ENCODE results near the gene NRXN3. TPM values are rescaled to one million over a fixed set of nuclear protein-coding genes. Genes with fewer than 3 reads are reported as not detected.

Gene NRXN3
- total and polyA plus RNA-seq, 2 donors (not counting 1 experiment from before 2014, with no cell fraction given), result 0.83 to 34.6 TPM

- Histone ChIP-seq H3K27me3 (ENCODE audit: control insufficient read depth, insufficient read depth, low read length) (no peaks in the 10 kb centered on the region), H3K9me3 (ENCODE audit: control insufficient read depth, insufficient read depth, low read depth, low read length) (no peaks in the 10 kb centered on the region), H3K9ac (ENCODE audit: insufficient read depth, low read length) (no peak overlapping the region), H2AFZ (ENCODE audit: low read length) (no peak overlapping the region), H3K4me2 (ENCODE audit: extremely low read depth, insufficient read depth, low read length) (no peak overlapping the region), H3K4me3 (replicated peaks in 1 of 4; ENCODE audit: control extremely low read depth in 1 of 4, insufficient read depth in 1 of 4, low read depth in 3 of 4, low read length in 4 of 4) (no peak overlapping the region), H3K36me3 (ENCODE audit: control insufficient read depth, insufficient read depth, low read length) (no peaks in the 10 kb centered on the region), H4K20me1 (ENCODE audit: control insufficient read depth, extremely low read depth, insufficient read depth, low read length) (no peaks in the 10 kb centered on the region), H3K27ac (ENCODE audit: insufficient read depth, low read length) (no peak overlapping the region), H3K79me2 (ENCODE audit: control insufficient read depth, insufficient read depth, low read length) (no peaks in the 10 kb centered on the region), H3K4me1 (ENCODE audit: control insufficient read depth, extremely low read depth, insufficient read depth, low read length) (no peaks in the 10 kb centered on the region)
- no peak for DNase-seq (ENCODE audit: low read depth in 2 of 2)
- TF ChIP-seq EZH2 (IDR thresholded peaks at IDR 0.05; ENCODE audit: low read length, missing control alignments), result no peak
- no peak for TF ChIP-seq CTCF (conservative IDR thresholded peaks at IDR 0.05 in 1 of 2, IDR thresholded peaks at IDR 0.05 in 1 of 2; ENCODE audit: low read depth in 1 of 2, low read length in 2 of 2)
Measured at GRCh38 chr14:78220273-78220672, 50.1 kb downstream of the NRXN3 start.

- no peaks in the 10 kb centered on the region for H4K20me1 ChIP-seq (ENCODE audit: control insufficient read depth, extremely low read depth, insufficient read depth, low read length)
- H3K9ac ChIP-seq (ENCODE audit: insufficient read depth, low read length), result no peak overlapping the region
- no peak overlapping the region for H3K4me2 ChIP-seq (ENCODE audit: extremely low read depth, insufficient read depth, low read length)
- H3K36me3 ChIP-seq (ENCODE audit: control insufficient read depth, insufficient read depth, low read length), result no peaks in the 10 kb centered on the region
- DNase-seq (ENCODE audit: low read depth in 2 of 2), result no peak
- no peak overlapping the region for H3K27ac ChIP-seq (ENCODE audit: insufficient read depth, low read length)
- H3K9me3 ChIP-seq (ENCODE audit: control insufficient read depth, insufficient read depth, low read depth, low read length), result no peaks in the 10 kb centered on the region
- no peak overlapping the region for H3K4me3 ChIP-seq (replicated peaks in 1 of 4; ENCODE audit: control extremely low read depth in 1 of 4, insufficient read depth in 1 of 4, low read depth in 3 of 4, low read length in 4 of 4)
- no peaks in the 10 kb centered on the region for H3K4me1 ChIP-seq (ENCODE audit: control insufficient read depth, extremely low read depth, insufficient read depth, low read length)
- H3K27me3 ChIP-seq (ENCODE audit: control insufficient read depth, insufficient read depth, low read length), result no peaks in the 10 kb centered on the region
- H2AFZ ChIP-seq (ENCODE audit: low read length), result no peak overlapping the region
- no peaks in the 10 kb centered on the region for H3K79me2 ChIP-seq (ENCODE audit: control insufficient read depth, insufficient read depth, low read length)
- TF ChIP-seq EZH2 (IDR thresholded peaks at IDR 0.05; ENCODE audit: low read length, missing control alignments), result no peak
- no peak for TF ChIP-seq CTCF (conservative IDR thresholded peaks at IDR 0.05 in 1 of 2, IDR thresholded peaks at IDR 0.05 in 1 of 2; ENCODE audit: low read depth in 1 of 2, low read length in 2 of 2)
Measured at GRCh38 chr14:78222746-78223145, 52.6 kb downstream of the NRXN3 start.

- Histone ChIP-seq H3K4me3 (replicated peaks in 1 of 4; ENCODE audit: control extremely low read depth in 1 of 4, insufficient read depth in 1 of 4, low read depth in 3 of 4, low read length in 4 of 4) (no peak overlapping the region), H3K36me3 (ENCODE audit: control insufficient read depth, insufficient read depth, low read length) (no peaks in the 10 kb centered on the region), H3K27me3 (ENCODE audit: control insufficient read depth, insufficient read depth, low read length) (no peaks in the 10 kb centered on the region), H3K4me1 (ENCODE audit: control insufficient read depth, extremely low read depth, insufficient read depth, low read length) (no peaks in the 10 kb centered on the region), H2AFZ (ENCODE audit: low read length) (no peak overlapping the region), H3K9ac (ENCODE audit: insufficient read depth, low read length) (no peak overlapping the region), H3K27ac (ENCODE audit: insufficient read depth, low read length) (no peak overlapping the region), H3K4me2 (ENCODE audit: extremely low read depth, insufficient read depth, low read length) (no peak overlapping the region), H4K20me1 (ENCODE audit: control insufficient read depth, extremely low read depth, insufficient read depth, low read length) (no peaks in the 10 kb centered on the region), H3K9me3 (ENCODE audit: control insufficient read depth, insufficient read depth, low read depth, low read length) (no peaks in the 10 kb centered on the region), H3K79me2 (ENCODE audit: control insufficient read depth, insufficient read depth, low read length) (no peaks in the 10 kb centered on the region)
- no peak for TF ChIP-seq CTCF (conservative IDR thresholded peaks at IDR 0.05 in 1 of 2, IDR thresholded peaks at IDR 0.05 in 1 of 2; ENCODE audit: low read depth in 1 of 2, low read length in 2 of 2)
- no peak for TF ChIP-seq EZH2 (IDR thresholded peaks at IDR 0.05; ENCODE audit: low read length, missing control alignments)
- DNase-seq (ENCODE audit: low read depth in 2 of 2), result no peak
Measured at GRCh38 chr14:78227248-78228077, 57.3 kb downstream of the NRXN3 start.

Measured in fibroblast of lung (primary cell).